Measurements from ENCODE around the gene BST1.

The BST1 gene

GRCh38 chr4:15779306-15779705 is 76.4 kb downstream of the BST1 start:
- peak; percentile 12 for DNase-seq (ENCODE audit: low spot score)

GRCh38 chr4:15779809-15780208 is 76.9 kb downstream of the BST1 start:
- no peak for DNase-seq (ENCODE audit: low spot score)

DNA sequence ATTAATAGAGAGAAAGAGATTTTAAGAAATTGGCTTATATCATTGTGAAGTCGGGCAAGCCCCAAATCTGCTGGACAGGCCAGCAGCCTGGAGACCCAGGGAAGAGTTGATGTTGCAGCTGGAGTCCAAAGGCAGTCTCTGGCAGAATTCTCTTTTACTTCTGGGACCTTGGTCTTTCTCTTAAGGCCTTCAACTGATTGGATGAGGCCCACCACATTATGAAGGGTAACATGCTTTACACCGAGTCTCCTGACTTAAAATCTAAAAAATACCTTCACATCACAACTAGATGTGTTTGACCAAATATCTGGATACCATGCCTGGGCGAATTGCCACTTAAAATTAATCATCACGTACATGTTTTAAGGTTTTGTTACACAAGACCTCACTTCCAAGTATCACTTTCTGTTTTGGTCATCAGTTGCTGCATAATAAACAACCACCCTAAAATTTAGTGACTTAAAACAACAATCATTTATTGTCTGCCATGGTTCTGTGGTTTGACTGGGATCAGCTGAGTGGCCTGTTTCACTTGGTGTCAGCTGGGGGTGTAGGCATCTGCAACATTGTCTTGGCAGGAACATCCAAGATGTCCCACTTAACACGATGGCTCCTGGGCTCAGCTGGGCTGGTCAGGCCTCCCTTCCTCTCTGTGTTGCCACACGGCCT is 78.7 kb downstream of the BST1 start:
- no peak for DNase-seq (ENCODE audit: low spot score)
